ACC112 (cell line): ENCODE data around the gene MAPK8IP2.
A peak's percentile ranks its signal among the peaks of the same experiment; 100 is the strongest.

Experiments
- H2AFZ ChIP-seq: fragments of 200-600 bp; sonication (generic); one replicate; pipeline ENCODE4 v1.6.0; 2017; ENCODE audit warnings: antibody characterized with exemption, low read length; ENCODE audit not compliant: unreplicated experiment
- H3K27ac ChIP-seq: fragments of 200-600 bp; sonication (generic); 2 replicates; pipeline ENCODE4 v1.5.1; 2014; ENCODE audit warnings: low read depth, mild to moderate bottlenecking, antibody characterized with exemption, low read length, moderate library complexity
- H3K27me3 ChIP-seq: fragments of 200-600 bp; sonication (generic); 2 replicates; pipeline ENCODE4 v1.6.1; 2014; ENCODE audit warnings: mild to moderate bottlenecking, antibody characterized with exemption, low read length, moderate library complexity, mixed read lengths; ENCODE audit not compliant: insufficient read depth
- H3K36me3 ChIP-seq: fragments of 200-600 bp; sonication (generic); 2 replicates; pipeline ENCODE4 v1.6.1; 2016; ENCODE audit warnings: mild to moderate bottlenecking, antibody characterized with exemption, low read length, moderate library complexity, mixed read lengths; ENCODE audit not compliant: insufficient read depth
- H3K4me1 ChIP-seq: fragments of 200-600 bp; sonication (generic); one replicate; pipeline ENCODE4 v1.6.1; 2016; ENCODE audit warnings: low read length, mixed read lengths; ENCODE audit not compliant: insufficient read depth, unreplicated experiment, control insufficient read depth
- H3K4me3 ChIP-seq: fragments of 200-600 bp; sonication (generic); 2 replicates; pipeline ENCODE4 v1.5.1; 2014; ENCODE audit warnings: mild to moderate bottlenecking, low read depth, low read length
- H3K79me2 ChIP-seq: fragments of 200-600 bp; sonication (generic); one replicate; pipeline ENCODE4 v1.6.0; 2016; ENCODE audit warnings: low read length; ENCODE audit not compliant: control insufficient read depth, unreplicated experiment, insufficient read depth

The MAPK8IP2 gene

GRCh38 chr22:50600538-50600937 is at the start of gene MAPK8IP2:
Gene MAPK8IP2 (plus strand): TSS chr22:50600793. CDS start chr22:50600819, 26 bp downstream.
- 0 out of 2 replicates have a peak, but pooled peaks cover 4% of the 10 kb centered on the region for H3K27me3 ChIP-seq
- H3K4me3 ChIP-seq, result peak within 1 kb of the TSS; percentile 66
- no peak within 1 kb of the TSS for H3K27ac ChIP-seq

GRCh38 chr22:50551160-50551752 is 49.3 kb upstream of the MAPK8IP2 start:
- no peak overlapping the region for H2AFZ ChIP-seq
- H3K27ac ChIP-seq, result no peak overlapping the region
- H3K4me3 ChIP-seq, result no peak overlapping the region
- H3K27me3 ChIP-seq, result no peaks in the 10 kb centered on the region
- no peaks in the 10 kb centered on the region for H3K79me2 ChIP-seq
- H3K4me1 ChIP-seq, result no peaks in the 10 kb centered on the region
- H3K36me3 ChIP-seq, result no peaks in the 10 kb centered on the region

More at GRCh38 chr22:50600538-50600937, at the start of gene MAPK8IP2:
- no peaks in the 10 kb centered on the region for H3K4me1 ChIP-seq
- H2AFZ ChIP-seq, result no peak within 1 kb of the TSS
- no peaks in the 10 kb centered on the region for H3K79me2 ChIP-seq
- H3K36me3 ChIP-seq, result no peaks in the 10 kb centered on the region

GRCh38 chr22:50553310-50553709 is 47.3 kb upstream of the MAPK8IP2 start:
- Histone ChIP-seq H2AFZ (no peak overlapping the region), H3K27me3 (no peaks in the 10 kb centered on the region), H3K79me2 (no peaks in the 10 kb centered on the region), H3K36me3 (no peaks in the 10 kb centered on the region), H3K27ac (no peak overlapping the region), H3K4me3 (no peak overlapping the region), H3K4me1 (no peaks in the 10 kb centered on the region)

- Histone ChIP-seq H3K4me1 (no peaks in the 10 kb centered on the region), H3K27me3 (no peaks in the 10 kb centered on the region), H3K36me3 (no peaks in the 10 kb centered on the region), H3K4me3 (no peak overlapping the region), H3K79me2 (no peaks in the 10 kb centered on the region), H2AFZ (no peak overlapping the region), H3K27ac (no peak overlapping the region)
Measured at GRCh38 chr22:50556703-50557102, 43.9 kb upstream of the MAPK8IP2 start.

GRCh38 chr22:50560034-50560433 is 40.6 kb upstream of the MAPK8IP2 start:
- Histone ChIP-seq H3K36me3 (no peaks in the 10 kb centered on the region), H2AFZ (no peak overlapping the region), H3K27ac (no peak overlapping the region), H3K79me2 (no peaks in the 10 kb centered on the region), H3K27me3 (no peaks in the 10 kb centered on the region), H3K4me1 (no peaks in the 10 kb centered on the region), H3K4me3 (no peak overlapping the region)

GRCh38 chr22:50561401-50562358 is 38.9 kb upstream of the MAPK8IP2 start:
- Histone ChIP-seq H3K4me1 (no peaks in the 10 kb centered on the region), H3K27me3 (no peaks in the 10 kb centered on the region), H2AFZ (no peak overlapping the region), H3K4me3 (no peak overlapping the region), H3K79me2 (no peaks in the 10 kb centered on the region), H3K27ac (no peak overlapping the region), H3K36me3 (no peaks in the 10 kb centered on the region)

- H3K36me3 ChIP-seq, result no peaks in the 10 kb centered on the region
- H3K4me3 ChIP-seq, result peak within 1 kb of the TSS; percentile 84
- peak within 1 kb of the TSS; percentile 32 for H2AFZ ChIP-seq
- no peaks in the 10 kb centered on the region for H3K79me2 ChIP-seq
- no peaks in the 10 kb centered on the region for H3K27me3 ChIP-seq
- H3K4me1 ChIP-seq, result no peaks in the 10 kb centered on the region
- no peak within 1 kb of the TSS for H3K27ac ChIP-seq
Measured at GRCh38 chr22:50562523-50563412, 37.8 kb upstream of the MAPK8IP2 start, which contains the start of gene SYCE3. Gene SYCE3 (minus strand): TSS chr22:50562919. CDS start chr22:50556405, 6,514 bp downstream.

- Histone ChIP-seq H3K79me2 (no peaks in the 10 kb centered on the region), H3K4me3 (peak overlapping the region; percentile 84), H3K4me1 (no peaks in the 10 kb centered on the region), H3K36me3 (no peaks in the 10 kb centered on the region), H3K27ac (no peak overlapping the region), H3K27me3 (no peaks in the 10 kb centered on the region), H2AFZ (peak overlapping the region; percentile 32)
Measured at GRCh38 chr22:50563413-50564160, 37.0 kb upstream of the MAPK8IP2 start.

GRCh38 chr22:50564289-50564688 is 36.3 kb upstream of the MAPK8IP2 start:
- Histone ChIP-seq H3K27ac (no peak overlapping the region), H2AFZ (no peak overlapping the region), H3K79me2 (no peaks in the 10 kb centered on the region), H3K27me3 (no peaks in the 10 kb centered on the region), H3K4me3 (no peak overlapping the region), H3K36me3 (no peaks in the 10 kb centered on the region), H3K4me1 (no peaks in the 10 kb centered on the region)
